ENCODE data around the gene C2orf92. TPM values are rescaled to one million over a fixed set of nuclear protein-coding genes. Genes with fewer than 3 reads are reported as not detected.

Gene C2orf92
- total RNA-seq, 1 experiment from 2014 or later: 4.8 TPM

Other genes starting within 250 kb of the C2orf92 start
- 8.5 and 11.5 TPM in 2 replicates for gene ANKRD36B, start 79.8 kb upstream of the C2orf92 start, total RNA-seq (2014; rRNA removed; shearing (Covaris generic))
- 441 and 748 TPM in 2 replicates for gene COX5B, start 23.7 kb upstream of the C2orf92 start, total RNA-seq (2014; rRNA removed; shearing (Covaris generic))
- 57.6 and 68.4 TPM in 2 replicates for gene ACTR1B, start 5.7 kb upstream of the C2orf92 start, total RNA-seq (2014; rRNA removed; shearing (Covaris generic))
- gene ZAP70, start 43.9 kb downstream of the C2orf92 start, total RNA-seq (2014; rRNA removed; shearing (Covaris generic)): not detected in 2 replicates